NB4 (cell line): Measurements from ENCODE around the gene PILRA.

Source experiments
- CTCF ChIP-seq: IDR thresholded peaks from one replicate; pipeline ENCODE4 v1.5.1; 2012; ENCODE audit warnings: low read depth, low read length
- TF ChIP-seq, protein P1 (sequence below): IDR thresholded peaks from 2 replicates; pipeline ENCODE4 v1.6.1; 2011; ENCODE audit warnings: low read depth, low read length

DNA sequence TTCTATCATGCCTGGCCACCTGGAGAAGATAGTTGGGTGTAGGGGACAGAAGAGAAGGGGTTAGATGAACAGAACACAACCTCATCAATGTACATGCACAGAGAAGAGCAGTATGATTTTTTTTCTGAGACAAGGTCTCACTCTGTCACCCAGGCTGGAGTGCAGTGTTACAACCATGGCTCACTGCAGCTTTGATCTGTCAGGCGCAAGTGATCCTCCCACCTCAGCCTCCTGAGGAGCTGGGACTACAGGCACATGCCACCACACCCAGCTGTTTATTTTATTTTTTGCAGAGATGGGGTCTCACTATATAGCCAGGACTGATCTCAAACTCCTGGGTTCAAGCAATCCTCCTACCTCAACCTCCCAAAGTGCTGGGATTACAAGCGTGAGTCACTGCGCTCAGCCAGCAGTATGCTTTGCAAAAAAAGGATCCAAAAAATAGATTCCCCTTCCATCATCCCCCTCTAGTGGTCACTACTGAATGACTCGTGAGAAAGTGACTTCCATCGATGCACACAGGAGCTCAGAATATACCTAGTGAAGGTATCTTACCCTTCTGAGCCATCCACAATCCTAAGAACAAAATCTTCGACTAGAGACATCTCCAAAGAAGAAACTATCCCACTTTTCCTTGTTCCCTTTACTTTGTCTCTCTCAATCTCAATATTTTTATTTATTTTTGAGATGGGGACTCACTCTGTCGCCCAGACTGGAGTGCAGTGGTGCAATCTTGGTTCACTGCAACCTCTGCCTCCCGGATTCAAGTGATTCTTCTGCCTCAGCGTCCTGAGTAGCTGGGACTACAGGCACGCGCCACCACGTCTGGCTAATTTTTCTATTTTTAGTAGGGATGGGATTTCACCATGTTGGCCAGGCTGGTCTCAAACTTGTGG is 34.2 kb downstream of the PILRA start:
- TF ChIP-seq CTCF, result peak; percentile 94
- TF ChIP-seq, protein P1, sequence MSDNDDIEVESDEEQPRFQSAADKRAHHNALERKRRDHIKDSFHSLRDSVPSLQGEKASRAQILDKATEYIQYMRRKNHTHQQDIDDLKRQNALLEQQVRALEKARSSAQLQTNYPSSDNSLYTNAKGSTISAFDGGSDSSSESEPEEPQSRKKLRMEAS, result peak; percentile 57
